DND-41 (cell line): ENCODE results near the gene PRSS56.

ENCODE experiments used
- ATAC-seq: fragments of 200-7000 bp; cut with Tn5 transposase; 3 replicates; pipeline ENCODE4 v1.9.1; 2021; ENCODE audit warnings: low read depth; ENCODE audit not compliant: insufficient read depth
- DNase-seq: peaks from one replicate; pipeline ENCODE4 v3.0.0-alpha.2; 2020
- H2AFZ ChIP-seq: 2 replicates; pipeline ENCODE4 v1.6.0; 2012; ENCODE audit warnings: low read depth, low read length
- H3K27ac ChIP-seq: 2 replicates; pipeline ENCODE4 v1.5.1; 2012; ENCODE audit warnings: low read length, inconsistent platforms
- H3K27me3 ChIP-seq: fragments of 200-600 bp; sonication (generic); 2 replicates; pipeline ENCODE4 v1.6.0; 2012; ENCODE audit warnings: low read length, mild to moderate bottlenecking, inconsistent platforms; ENCODE audit not compliant: insufficient read depth, poor library complexity
- H3K36me3 ChIP-seq: 2 replicates; pipeline ENCODE4 v1.5.1; 2012; ENCODE audit warnings: low read length, inconsistent platforms; ENCODE audit not compliant: insufficient read depth
- H3K4me1 ChIP-seq: 2 replicates; pipeline ENCODE4 v1.5.1; 2012; ENCODE audit warnings: mild to moderate bottlenecking, low read length; ENCODE audit not compliant: insufficient read depth
- H3K4me2 ChIP-seq: 2 replicates; pipeline ENCODE4 v1.6.0; 2012; ENCODE audit warnings: mild to moderate bottlenecking, moderate library complexity, low read length, inconsistent platforms; ENCODE audit not compliant: insufficient read depth
- H3K4me3 ChIP-seq, 2 experiments: fragments of 200-600 bp in 1 of 2; shearing (Covaris generic) in 1 of 2; 2 replicates each; pipeline ENCODE4 v1.5.1; 2012 to 2016; ENCODE audit warnings: inconsistent platforms in 2 of 2, low read length in 2 of 2, mild to moderate bottlenecking in 2 of 2, low read depth in 1 of 2, moderate library complexity in 1 of 2
- H3K79me2 ChIP-seq: 2 replicates; pipeline ENCODE4 v1.6.0; 2012; ENCODE audit warnings: low read length, inconsistent platforms; ENCODE audit not compliant: insufficient read depth
- H3K9ac ChIP-seq: 2 replicates; pipeline ENCODE4 v1.6.0; 2012; ENCODE audit warnings: low read depth, mild to moderate bottlenecking, inconsistent platforms, low read length, moderate library complexity
- H3K9me3 ChIP-seq: 2 replicates; pipeline ENCODE4 v1.5.1; 2012; ENCODE audit warnings: low read length, moderate library complexity, mild to moderate bottlenecking, inconsistent platforms; ENCODE audit not compliant: insufficient read depth, severe bottlenecking
- H4K20me1 ChIP-seq: 2 replicates; pipeline ENCODE4 v1.6.0; 2012; ENCODE audit warnings: low read length; ENCODE audit not compliant: insufficient read depth
- CTCF ChIP-seq: IDR thresholded peaks from 2 replicates; pipeline ENCODE4 v1.5.1; 2012; ENCODE audit warnings: borderline replicate concordance, low read length, moderate library complexity, mild to moderate bottlenecking; ENCODE audit not compliant: poor library complexity, severe bottlenecking; ENCODE audit errors: extremely low read depth
- EZH2 ChIP-seq: IDR thresholded peaks from 3 replicates; pipeline ENCODE4 v1.6.1; 2012; ENCODE audit warnings: borderline replicate concordance, low read depth, mild to moderate bottlenecking, moderate library complexity, low read length, inconsistent platforms; ENCODE audit not compliant: severe bottlenecking

The PRSS56 gene

GRCh38 chr2:232519581-232520438 lies at the start of gene PRSS56:
Gene PRSS56 (plus strand): TSS chr2:232520388. CDS start chr2:232520599, 211 bp downstream.
- H3K4me2 ChIP-seq = no peak within 1 kb of the TSS
- ATAC-seq (no peak), DNase-seq (no peak)
- no peak within 1 kb of the TSS for H3K27ac ChIP-seq
- TF ChIP-seq EZH2 (no peak), CTCF (no peak)
- H3K27me3 ChIP-seq = no peaks in the 10 kb centered on the region
- no peaks in the 10 kb centered on the region for H3K9me3 ChIP-seq
- H3K4me1 ChIP-seq = peaks cover 2% of the 10 kb centered on the region; the same call in 1 of the 2 replicates
- no peak within 1 kb of the TSS for H3K4me3 ChIP-seq
- no peak within 1 kb of the TSS for H2AFZ ChIP-seq
- no peaks in the 10 kb centered on the region for H3K79me2 ChIP-seq
- no peak within 1 kb of the TSS for H3K9ac ChIP-seq
- H4K20me1 ChIP-seq = no peaks in the 10 kb centered on the region
- H3K36me3 ChIP-seq = no peaks in the 10 kb centered on the region

- H3K4me2 ChIP-seq = no peak overlapping the region
- no peaks in the 10 kb centered on the region for H3K9me3 ChIP-seq
- H3K4me1 ChIP-seq = no peaks in the 10 kb centered on the region
- no peak for TF ChIP-seq EZH2
- no peak for TF ChIP-seq CTCF
- no peak overlapping the region for H2AFZ ChIP-seq
- DNase-seq (no peak), ATAC-seq (no peak)
- peaks cover 16% of the 10 kb centered on the region for H3K27me3 ChIP-seq
- H3K79me2 ChIP-seq = no peaks in the 10 kb centered on the region
- H3K27ac ChIP-seq = no peak overlapping the region
- no peak overlapping the region for H3K4me3 ChIP-seq
- H3K9ac ChIP-seq = no peak overlapping the region
- H3K36me3 ChIP-seq = no peaks in the 10 kb centered on the region
- H4K20me1 ChIP-seq = no peaks in the 10 kb centered on the region
Measured at GRCh38 chr2:232473467-232473890, 46.7 kb upstream of the PRSS56 start.

- no peaks in the 10 kb centered on the region for H3K36me3 ChIP-seq
- no peak overlapping the region for H3K9ac ChIP-seq
- H3K27me3 ChIP-seq = peaks cover 9% of the 10 kb centered on the region
- DNase-seq (no peak), ATAC-seq (no peak)
- H4K20me1 ChIP-seq = no peaks in the 10 kb centered on the region; the same call in 1 of the 2 replicates
- H3K4me1 ChIP-seq = no peaks in the 10 kb centered on the region
- no peak overlapping the region for H3K27ac ChIP-seq
- no peaks in the 10 kb centered on the region for H3K9me3 ChIP-seq
- H3K4me2 ChIP-seq = no peak overlapping the region
- no peaks in the 10 kb centered on the region for H3K79me2 ChIP-seq
- no peak overlapping the region for H2AFZ ChIP-seq
- TF ChIP-seq EZH2 (no peak), CTCF (no peak)
- no peak overlapping the region for H3K4me3 ChIP-seq
Measured at GRCh38 chr2:232476045-232476444, 44.1 kb upstream of the PRSS56 start.
